Mesenchymal stem cell (in vitro differentiated cells and primary cell): ENCODE data around the gene NUP54.
A peak's percentile ranks its signal among the peaks of the same experiment; 100 is the strongest.

Experiments
- DNase-seq: peaks from one replicate; pipeline ENCODE4 v3.0.0-alpha.2; 2013
- H2AFZ ChIP-seq: one replicate; pipeline ENCODE4 v1.6.1; 2013; ENCODE audit warnings: low read depth, mild to moderate bottlenecking, control low read depth, inconsistent platforms, low read length, moderate library complexity
- H2AK5ac ChIP-seq: 2 replicates; pipeline ENCODE4 v1.6.1; 2013; ENCODE audit warnings: low read length, moderate library complexity, mild to moderate bottlenecking, inconsistent platforms; ENCODE audit not compliant: severe bottlenecking
- H2BK120ac ChIP-seq: one replicate; pipeline ENCODE4 v1.6.1; 2013; ENCODE audit warnings: low read depth, mild to moderate bottlenecking, inconsistent platforms, low read length, moderate library complexity
- H2BK12ac ChIP-seq, 2 experiments: one replicate each; pipeline ENCODE4 v1.6.1; 2013; ENCODE audit warnings: inconsistent platforms in 2 of 2, low read length in 2 of 2, mild to moderate bottlenecking in 2 of 2, moderate library complexity in 2 of 2, control low read depth in 1 of 2
- H2BK15ac ChIP-seq: one replicate; pipeline ENCODE4 v1.6.1; 2013; ENCODE audit warnings: mild to moderate bottlenecking, low read depth, inconsistent platforms; ENCODE audit not compliant: poor library complexity, severe bottlenecking
- H2BK5ac ChIP-seq: 2 replicates; pipeline ENCODE4 v1.6.1; 2013; ENCODE audit warnings: low read depth, mild to moderate bottlenecking, low read length, control low read depth, inconsistent platforms; ENCODE audit not compliant: poor library complexity, severe bottlenecking
- H3K14ac ChIP-seq, 2 experiments: one replicate each; pipeline ENCODE4 v1.6.1; 2013; ENCODE audit warnings: inconsistent platforms in 2 of 2, low read length in 2 of 2, control low read depth in 1 of 2, mild to moderate bottlenecking in 1 of 2, moderate library complexity in 1 of 2
- H3K18ac ChIP-seq, 2 experiments: one replicate each; pipeline ENCODE4 v1.6.1; 2013; ENCODE audit warnings: inconsistent platforms in 2 of 2, low read length in 2 of 2, control low read depth in 1 of 2, low read depth in 1 of 2, mild to moderate bottlenecking in 1 of 2
- H3K23ac ChIP-seq, 2 experiments: one replicate each; pipeline ENCODE4 v1.6.1; 2013; ENCODE audit warnings: inconsistent platforms in 2 of 2, low read length in 2 of 2, mild to moderate bottlenecking in 2 of 2, moderate library complexity in 2 of 2, control low read depth in 1 of 2
- H3K27ac ChIP-seq: 2 replicates; pipeline ENCODE4 v1.5.1; 2013; ENCODE audit warnings: mild to moderate bottlenecking, moderate library complexity, low read length, control low read depth, inconsistent platforms; ENCODE audit not compliant: poor library complexity, severe bottlenecking
- H3K27me3 ChIP-seq, 2 experiments: 2 replicates each; pipeline versions ENCODE4 v1.6.1 to v1.7.0; 2013; ENCODE audit warnings: low read length in 2 of 2, mild to moderate bottlenecking in 2 of 2, moderate library complexity in 2 of 2, control low read depth in 1 of 2, inconsistent platforms in 1 of 2; ENCODE audit not compliant: control insufficient read depth in 1 of 2, insufficient read depth in 1 of 2
- H3K36me3 ChIP-seq, 2 experiments: 2 replicates each; pipeline versions ENCODE4 v1.6.1 to v1.7.0; 2013; ENCODE audit warnings: low read length in 2 of 2, control low read depth in 1 of 2, inconsistent platforms in 1 of 2, low read depth in 1 of 2, mild to moderate bottlenecking in 1 of 2; ENCODE audit not compliant: insufficient read depth in 2 of 2, control insufficient read depth in 1 of 2
- H3K4ac ChIP-seq, 2 experiments: one replicate each; pipeline ENCODE4 v1.6.1; 2013; ENCODE audit warnings: inconsistent platforms in 2 of 2, low read length in 2 of 2, mild to moderate bottlenecking in 2 of 2, moderate library complexity in 2 of 2, control low read depth in 1 of 2, low read depth in 1 of 2
- H3K4me1 ChIP-seq: 2 replicates; pipeline ENCODE4 v1.6.1; 2013; ENCODE audit warnings: low read depth, low read length, control low read depth; ENCODE audit not compliant: control insufficient read depth, insufficient read depth
- H3K4me2 ChIP-seq: 2 replicates; pipeline ENCODE4 v1.6.1; 2013; ENCODE audit warnings: low read length, mild to moderate bottlenecking, inconsistent platforms; ENCODE audit not compliant: poor library complexity, severe bottlenecking
- H3K4me3 ChIP-seq, 2 experiments: 2 replicates each; pipeline versions ENCODE4 v1.5.1 to v1.7.0; 2013; ENCODE audit warnings: low read length in 2 of 2, mild to moderate bottlenecking in 2 of 2, control low read depth in 1 of 2, low read depth in 1 of 2; ENCODE audit not compliant: insufficient read depth in 1 of 2
- H3K79me1 ChIP-seq: replicated peaks from 2 replicates; pipeline ENCODE4 v1.6.1; 2013; ENCODE audit warnings: mild to moderate bottlenecking, control low read depth, low read length, inconsistent platforms; ENCODE audit not compliant: poor library complexity, severe bottlenecking
- H3K9ac ChIP-seq: 2 replicates; pipeline ENCODE4 v1.7.0; 2013; ENCODE audit warnings: mild to moderate bottlenecking, low read length, moderate library complexity
- H3K9me3 ChIP-seq: 2 replicates; pipeline ENCODE4 v1.7.0; 2013; ENCODE audit warnings: mild to moderate bottlenecking, low read length; ENCODE audit not compliant: control insufficient read depth
- H4K8ac ChIP-seq: one replicate; pipeline ENCODE4 v1.6.1; 2013; ENCODE audit warnings: inconsistent platforms, mild to moderate bottlenecking, low read length, moderate library complexity
- H4K91ac ChIP-seq: one replicate; pipeline ENCODE4 v1.6.1; 2013; ENCODE audit warnings: mild to moderate bottlenecking, low read length, inconsistent platforms
- WGBS: methylation state at CpG from one replicate; pipeline ENCODE4 v1.1.7; 2013; ENCODE audit warnings: mixed read lengths; 5-methylcytosine and 5-hydroxymethylcytosine counted together

NUP54 gene

DNA sequence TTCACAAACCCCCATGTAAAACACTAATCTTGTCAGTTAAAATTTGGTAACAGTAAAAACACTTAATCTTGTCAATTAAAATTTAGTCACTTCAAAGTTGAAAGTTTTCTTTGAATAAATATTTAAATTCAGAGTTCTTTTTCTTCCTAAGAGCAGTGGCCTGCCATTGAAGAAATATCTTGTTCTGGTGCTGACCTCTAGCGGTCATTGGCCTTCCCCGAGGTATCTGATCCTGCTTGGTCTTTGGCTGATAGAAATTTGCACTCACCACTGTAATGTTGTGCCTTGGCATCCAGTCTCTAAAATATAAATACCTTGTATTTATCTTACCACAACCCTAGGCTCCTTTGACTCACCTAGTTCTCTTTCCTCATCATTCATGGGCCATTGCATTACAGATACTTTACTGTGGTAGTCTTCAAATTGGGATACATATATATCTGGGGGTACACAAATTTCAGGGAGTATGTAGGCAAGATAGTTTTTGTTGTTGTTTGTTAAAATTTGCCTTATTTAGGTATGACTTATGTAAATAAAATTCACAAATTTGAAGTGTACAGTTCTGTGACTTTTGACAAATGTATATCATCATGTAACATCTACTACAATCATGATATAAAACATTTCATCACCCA lies 80.4 kb downstream of the NUP54 start:
- WGBS: 0% methylated on average over 2 of the region's 2 CpGs
- Histone ChIP-seq H3K9ac (no peak overlapping the region), H3K14ac (no peak overlapping the region), H3K4ac (no peak overlapping the region), H3K18ac (no peak overlapping the region), H2BK5ac (no peak overlapping the region), H3K23ac (no peak overlapping the region), H4K8ac (no peak overlapping the region), H2BK15ac (no peak overlapping the region), H3K27me3 (no peaks in the 10 kb centered on the region), H2AK5ac (no peak overlapping the region), H4K91ac (no peak overlapping the region), H3K4me3 (no peak overlapping the region), H3K9me3 (no peaks in the 10 kb centered on the region), H3K4me1 (no peaks in the 10 kb centered on the region), H2BK120ac (no peak overlapping the region), H3K36me3 (no peaks in the 10 kb centered on the region), H2AFZ (no peak overlapping the region), H3K4me2 (no peak overlapping the region), H3K79me1 (no peaks in the 10 kb centered on the region), H2BK12ac (no peak overlapping the region), H3K27ac (no peak overlapping the region)
- peak; percentile 77 for DNase-seq

DNA sequence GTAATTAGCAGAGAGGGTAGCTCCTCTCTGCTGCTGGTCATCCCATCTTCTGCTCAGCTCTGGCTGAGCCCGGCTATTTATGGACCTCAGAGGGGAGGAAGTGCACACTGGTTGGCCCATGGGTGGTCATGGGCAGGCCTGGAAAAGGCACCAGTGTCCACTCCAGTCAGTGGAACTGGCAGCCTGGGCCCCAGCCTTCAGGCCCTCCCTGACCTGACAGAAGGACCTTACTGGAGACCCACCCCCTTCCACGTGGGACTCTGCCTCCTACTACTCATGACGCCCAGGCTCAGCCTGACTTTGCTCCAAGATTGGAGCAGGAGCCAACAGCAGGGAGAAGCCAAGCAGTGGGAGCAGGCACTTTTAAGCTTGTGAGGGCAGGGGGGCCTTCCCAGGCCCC lies 81.7 kb downstream of the NUP54 start:
- 85% methylated on average over 3 of the region's 3 CpGs for WGBS
- H3K27ac ChIP-seq: no peak overlapping the region
- H4K91ac ChIP-seq: no peak overlapping the region
- H3K4me3 ChIP-seq: no peak overlapping the region
- no peak overlapping the region for H3K9ac ChIP-seq
- H3K14ac ChIP-seq: no peak overlapping the region
- no peak overlapping the region for H3K4ac ChIP-seq
- no peak overlapping the region for H2AFZ ChIP-seq
- H3K27me3 ChIP-seq: peaks cover 0 to 2% of the 10 kb centered on the region in 2 experiments
- H3K79me1 ChIP-seq: no peaks in the 10 kb centered on the region
- no peak overlapping the region for H4K8ac ChIP-seq
- no peak for DNase-seq
- no peak overlapping the region for H2BK15ac ChIP-seq
- H2BK12ac ChIP-seq: no peak overlapping the region
- no peak overlapping the region for H3K18ac ChIP-seq
- H2BK5ac ChIP-seq: no peak overlapping the region
- H3K23ac ChIP-seq: no peak overlapping the region
- H3K4me2 ChIP-seq: no peak overlapping the region
- H3K9me3 ChIP-seq: no peaks in the 10 kb centered on the region
- no peak overlapping the region for H2AK5ac ChIP-seq
- H3K36me3 ChIP-seq: no peaks in the 10 kb centered on the region
- H2BK120ac ChIP-seq: no peak overlapping the region
- no peaks in the 10 kb centered on the region for H3K4me1 ChIP-seq
